HG03432 (cell line): Measurements from ENCODE around the gene AGO1.
"Not testable (repeated sequence)": the region's sequence is repeated elsewhere in the genome, so short reads cannot be mapped to it uniquely, and the experiment has no call there.

Experiments
- ATAC-seq: cut with Tn5 transposase; IDR thresholded peaks from one replicate; pipeline ENCODE4 v1.9.1; 2021; ENCODE audit warnings: mild to moderate bottlenecking, moderate library complexity; ENCODE audit not compliant: unreplicated experiment

Gene AGO1

GRCh38 chr1:35869245-35869950, 13.6 kb upstream of the AGO1 start:
- ATAC-seq = not testable (repeated sequence)

- no peak for ATAC-seq
Observed at GRCh38 chr1:35870651-35871309, 12.2 kb upstream of the AGO1 start.

GRCh38 chr1:35873243-35873750, 9.7 kb upstream of the AGO1 start:
- no peak for ATAC-seq

- not testable (repeated sequence) for ATAC-seq
Observed at GRCh38 chr1:35874115-35874514, 8.9 kb upstream of the AGO1 start.

- ATAC-seq = no peak
Observed at GRCh38 chr1:35876988-35877387, 6.0 kb upstream of the AGO1 start.

- no peak for ATAC-seq
Observed at GRCh38 chr1:35881850-35882273, 1.1 kb upstream of the AGO1 start.

GRCh38 chr1:35882586-35882944, 444 bp upstream of the AGO1 start:
- no peak for ATAC-seq

GRCh38 chr1:35883635-35884101, 659 bp downstream of the AGO1 start:
- peak; percentile 17 for ATAC-seq

- ATAC-seq = no peak
Observed at GRCh38 chr1:35884934-35885333, 1.9 kb downstream of the AGO1 start.

GRCh38 chr1:35885961-35886558, 3.1 kb downstream of the AGO1 start:
- ATAC-seq = no peak

GRCh38 chr1:35886577-35887431, 3.8 kb downstream of the AGO1 start:
- ATAC-seq = no peak

- ATAC-seq = no peak
Observed at GRCh38 chr1:35887508-35887907, 4.5 kb downstream of the AGO1 start.

- no peak for ATAC-seq
Observed at GRCh38 chr1:35888255-35888654, 5.2 kb downstream of the AGO1 start.

- not testable (repeated sequence) for ATAC-seq
Observed at GRCh38 chr1:35888981-35889380, 6.0 kb downstream of the AGO1 start.

- ATAC-seq = no peak
Observed at GRCh38 chr1:35893051-35893879, 10.3 kb downstream of the AGO1 start.

GRCh38 chr1:35894183-35894582, 11.2 kb downstream of the AGO1 start:
- peak; percentile 74 for ATAC-seq

GRCh38 chr1:35894656-35895055, 11.6 kb downstream of the AGO1 start:
- no peak for ATAC-seq

- ATAC-seq = no peak
Observed at GRCh38 chr1:35899941-35900340, 16.9 kb downstream of the AGO1 start.

- no peak for ATAC-seq
Observed at GRCh38 chr1:35901235-35901634, 18.2 kb downstream of the AGO1 start.

- no peak for ATAC-seq
Observed at GRCh38 chr1:35902671-35903070, 19.7 kb downstream of the AGO1 start.
